Activated CD4-positive, alpha-beta memory T cell treated with anti-CD3 and anti-CD28 coated beads, Interleukin-2, amount 10 ng/mL, durations not matched to agents 7 days and 5 days (primary cell): ENCODE measurements around the gene FAF1. TPM values are rescaled to one million over a fixed set of nuclear protein-coding genes. Genes with fewer than 3 reads are reported as not detected.

ENCODE experiments used
- CTCF ChIA-PET: fragments of 350-600 bp; sonication (Branson Sonifier 250); formaldehyde crosslinking; loops from one replicate; lab custom pipeline; 2021; ENCODE audit warnings: antibody characterized with exemption, inconsistent platforms; lab: Charles Lee
- POLR2A ChIA-PET: fragments of 350-600 bp; sonication (Branson Sonifier 250); formaldehyde crosslinking; loops from one replicate; lab custom pipeline; 2021; ENCODE audit warnings: antibody characterized with exemption; lab: Charles Lee
- DNase-seq: peaks from one replicate; pipeline ENCODE4 v3.0.0-alpha.2; 2020
- H3K27ac Mint-ChIP-seq: one replicate; pipeline ENCODE4 v1.8.0; 2021; ENCODE audit warnings: mild to moderate bottlenecking, mixed read lengths
- H3K27me3 Mint-ChIP-seq: one replicate; pipeline ENCODE4 v1.8.0; 2021; ENCODE audit warnings: mixed read lengths
- H3K36me3 Mint-ChIP-seq: one replicate; pipeline ENCODE4 v1.8.0; 2021; ENCODE audit warnings: low read depth, mixed read lengths
- H3K4me1 Mint-ChIP-seq: one replicate; pipeline ENCODE4 v1.8.0; 2021; ENCODE audit warnings: mixed read lengths
- H3K4me3 Mint-ChIP-seq: one replicate; pipeline ENCODE4 v1.8.0; 2021; ENCODE audit warnings: mild to moderate bottlenecking, mixed read lengths
- H3K9me3 Mint-ChIP-seq: one replicate; pipeline ENCODE4 v1.8.0; 2021; ENCODE audit warnings: mixed read lengths
- total RNA-seq, 2 experiments: library from RNA; stranded (reverse); gene quantifications; one replicate each; pipeline ENCODE4 v1.2.3, GENCODE V29; 2021

The FAF1 gene
- total RNA-seq, 2 experiments from 2014 or later: 71.3 to 75.1 TPM

GRCh38 chr1:50516056-50516455 lies 444.0 kb downstream of the FAF1 start:
- H3K4me1 Mint-ChIP-seq: no peaks in the 10 kb centered on the region
- CTCF ChIA-PET: no interaction called here
- no peaks in the 10 kb centered on the region for H3K9me3 Mint-ChIP-seq
- no peak overlapping the region for H3K4me3 Mint-ChIP-seq
- no peak for DNase-seq
- peaks cover 17% of the 10 kb centered on the region for H3K36me3 Mint-ChIP-seq
- H3K27ac Mint-ChIP-seq: no peak overlapping the region
- H3K27me3 Mint-ChIP-seq: no peaks in the 10 kb centered on the region
- POLR2A ChIA-PET: no interaction called here

GRCh38 chr1:50508040-50508586 lies 452.0 kb downstream of the FAF1 start:
- Mint-ChIP-seq H3K4me1 (no peaks in the 10 kb centered on the region), H3K27me3 (no peaks in the 10 kb centered on the region), H3K9me3 (no peaks in the 10 kb centered on the region), H3K27ac (no peak overlapping the region), H3K36me3 (peaks cover 24% of the 10 kb centered on the region), H3K4me3 (no peak overlapping the region)
- ChIA-PET POLR2A (no interaction called here), CTCF (no interaction called here)
- no peak for DNase-seq

GRCh38 chr1:50505427-50505826 lies 454.6 kb downstream of the FAF1 start:
- H3K4me1 Mint-ChIP-seq: no peaks in the 10 kb centered on the region
- POLR2A ChIA-PET: no interaction called here
- no peaks in the 10 kb centered on the region for H3K27me3 Mint-ChIP-seq
- CTCF ChIA-PET: no interaction called here
- H3K9me3 Mint-ChIP-seq: no peaks in the 10 kb centered on the region
- H3K4me3 Mint-ChIP-seq: no peak overlapping the region
- no peak for DNase-seq
- peaks cover 7% of the 10 kb centered on the region for H3K36me3 Mint-ChIP-seq
- H3K27ac Mint-ChIP-seq: no peak overlapping the region

GRCh38 chr1:50503515-50503914 lies 456.6 kb downstream of the FAF1 start:
- H3K27ac Mint-ChIP-seq: no peak overlapping the region
- H3K4me1 Mint-ChIP-seq: no peaks in the 10 kb centered on the region
- H3K4me3 Mint-ChIP-seq: no peak overlapping the region
- ChIA-PET CTCF (no interaction called here), POLR2A (no interaction called here)
- no peaks in the 10 kb centered on the region for H3K9me3 Mint-ChIP-seq
- no peak for DNase-seq
- H3K36me3 Mint-ChIP-seq: peaks cover 7% of the 10 kb centered on the region
- H3K27me3 Mint-ChIP-seq: no peaks in the 10 kb centered on the region

- Mint-ChIP-seq H3K36me3 (peaks cover 16% of the 10 kb centered on the region), H3K4me3 (no peak overlapping the region), H3K4me1 (no peaks in the 10 kb centered on the region), H3K27me3 (no peaks in the 10 kb centered on the region), H3K9me3 (peaks cover 2% of the 10 kb centered on the region), H3K27ac (no peak overlapping the region)
- POLR2A ChIA-PET: no interaction called here
- DNase-seq: no peak
- CTCF ChIA-PET: no interaction called here
Observed at GRCh38 chr1:50502147-50502546, 457.9 kb downstream of the FAF1 start.

GRCh38 chr1:50497007-50497406 lies 463.1 kb downstream of the FAF1 start:
- POLR2A ChIA-PET: no interaction called here
- Mint-ChIP-seq H3K27me3 (no peaks in the 10 kb centered on the region), H3K9me3 (peaks cover 15% of the 10 kb centered on the region), H3K4me3 (no peak overlapping the region), H3K4me1 (no peaks in the 10 kb centered on the region), H3K27ac (no peak overlapping the region), H3K36me3 (peaks cover 27% of the 10 kb centered on the region)
- CTCF ChIA-PET: no interaction called here
- no peak for DNase-seq

- Mint-ChIP-seq H3K9me3 (peaks cover 20% of the 10 kb centered on the region), H3K27me3 (no peaks in the 10 kb centered on the region), H3K4me3 (no peak overlapping the region), H3K4me1 (peaks cover 9% of the 10 kb centered on the region), H3K27ac (no peak overlapping the region), H3K36me3 (peaks cover 48% of the 10 kb centered on the region)
- ChIA-PET POLR2A (no interaction called here), CTCF (no interaction called here)
- DNase-seq: no peak
Observed at GRCh38 chr1:50493710-50494109, 466.4 kb downstream of the FAF1 start.

GRCh38 chr1:50492142-50492541 lies 467.9 kb downstream of the FAF1 start:
- H3K4me1 Mint-ChIP-seq: peaks cover 9% of the 10 kb centered on the region
- POLR2A ChIA-PET: no interaction called here
- H3K36me3 Mint-ChIP-seq: peaks cover 41% of the 10 kb centered on the region
- H3K27ac Mint-ChIP-seq: no peak overlapping the region
- peaks cover 18% of the 10 kb centered on the region for H3K9me3 Mint-ChIP-seq
- CTCF ChIA-PET: no interaction called here
- no peak for DNase-seq
- H3K4me3 Mint-ChIP-seq: no peak overlapping the region
- no peaks in the 10 kb centered on the region for H3K27me3 Mint-ChIP-seq

GRCh38 chr1:50491142-50491541 lies 468.9 kb downstream of the FAF1 start:
- peaks cover 11% of the 10 kb centered on the region for H3K9me3 Mint-ChIP-seq
- no peak for DNase-seq
- H3K27me3 Mint-ChIP-seq: no peaks in the 10 kb centered on the region
- peaks cover 9% of the 10 kb centered on the region for H3K4me1 Mint-ChIP-seq
- H3K36me3 Mint-ChIP-seq: peaks cover 31% of the 10 kb centered on the region
- peak overlapping the region; percentile 37 for H3K27ac Mint-ChIP-seq
- H3K4me3 Mint-ChIP-seq: no peak overlapping the region
- POLR2A ChIA-PET: no interaction called here
- CTCF ChIA-PET: no interaction called here

GRCh38 chr1:50490640-50491039 lies 469.4 kb downstream of the FAF1 start:
- POLR2A ChIA-PET: no interaction called here
- Mint-ChIP-seq H3K9me3 (peaks cover 8% of the 10 kb centered on the region), H3K4me3 (no peak overlapping the region), H3K27me3 (no peaks in the 10 kb centered on the region), H3K36me3 (peaks cover 30% of the 10 kb centered on the region), H3K27ac (peak overlapping the region; percentile 70), H3K4me1 (peaks cover 9% of the 10 kb centered on the region)
- CTCF ChIA-PET: no interaction called here
- DNase-seq: no peak

GRCh38 chr1:50488876-50489275 lies 471.2 kb downstream of the FAF1 start:
- Mint-ChIP-seq H3K36me3 (peaks cover 27% of the 10 kb centered on the region), H3K27me3 (no peaks in the 10 kb centered on the region), H3K9me3 (peaks cover 5% of the 10 kb centered on the region), H3K27ac (no peak overlapping the region), H3K4me1 (peaks cover 9% of the 10 kb centered on the region), H3K4me3 (no peak overlapping the region)
- no peak for DNase-seq
- POLR2A ChIA-PET: no interaction called here
- CTCF ChIA-PET: no interaction called here

GRCh38 chr1:50488356-50488755 lies 471.7 kb downstream of the FAF1 start:
- H3K27ac Mint-ChIP-seq: no peak overlapping the region
- no peak overlapping the region for H3K4me3 Mint-ChIP-seq
- H3K27me3 Mint-ChIP-seq: no peaks in the 10 kb centered on the region
- POLR2A ChIA-PET: no interaction called here
- CTCF ChIA-PET: no interaction called here
- peaks cover 9% of the 10 kb centered on the region for H3K4me1 Mint-ChIP-seq
- DNase-seq: no peak
- peaks cover 30% of the 10 kb centered on the region for H3K36me3 Mint-ChIP-seq
- H3K9me3 Mint-ChIP-seq: peaks cover 5% of the 10 kb centered on the region

- H3K36me3 Mint-ChIP-seq: peaks cover 30% of the 10 kb centered on the region
- peaks cover 5% of the 10 kb centered on the region for H3K9me3 Mint-ChIP-seq
- H3K27ac Mint-ChIP-seq: no peak overlapping the region
- ChIA-PET CTCF (no interaction called here), POLR2A (no interaction called here)
- H3K4me3 Mint-ChIP-seq: no peak overlapping the region
- peaks cover 9% of the 10 kb centered on the region for H3K4me1 Mint-ChIP-seq
- no peak for DNase-seq
- no peaks in the 10 kb centered on the region for H3K27me3 Mint-ChIP-seq
Observed at GRCh38 chr1:50487725-50488124, 472.3 kb downstream of the FAF1 start.

- H3K4me1 Mint-ChIP-seq: no peaks in the 10 kb centered on the region
- no peak overlapping the region for H3K4me3 Mint-ChIP-seq
- H3K27me3 Mint-ChIP-seq: no peaks in the 10 kb centered on the region
- H3K36me3 Mint-ChIP-seq: peaks cover 6% of the 10 kb centered on the region
- CTCF ChIA-PET: no interaction called here
- no peaks in the 10 kb centered on the region for H3K9me3 Mint-ChIP-seq
- no peak for DNase-seq
- POLR2A ChIA-PET: no interaction called here
- no peak overlapping the region for H3K27ac Mint-ChIP-seq
Observed at GRCh38 chr1:50481142-50481736, 478.8 kb downstream of the FAF1 start.
